Measurements from ENCODE around the gene PTPDC1. TPM values are rescaled to one million over a fixed set of nuclear protein-coding genes. Genes with fewer than 3 reads are reported as not detected.
A peak's percentile ranks its signal among the peaks of the same experiment; 100 is the strongest.
"Not testable (repeated sequence)": the region's sequence is repeated elsewhere in the genome, so short reads cannot be mapped to it uniquely, and the experiment has no call there.

PTPDC1 gene
- total RNA-seq, 2 experiments from 2014 or later: 6.3 to 7.2 TPM

GRCh38 chr9:94101162-94101853, 17.0 kb downstream of the PTPDC1 start:
- Mint-ChIP-seq H3K36me3 (peaks cover 4% of the 10 kb centered on the region), H3K4me3 (no peak overlapping the region), H3K27me3 (no peaks in the 10 kb centered on the region), H3K4me1 (peaks cover 9% of the 10 kb centered on the region), H3K27ac (no peak overlapping the region), H3K9me3 (no peaks in the 10 kb centered on the region)
- DNase-seq (no peak), ATAC-seq (ENCODE audit: low read depth) (no peak)
- POLR2A ChIA-PET: no interaction called here

- POLR2A ChIA-PET: no interaction called here
- Mint-ChIP-seq H3K4me3 (no peak overlapping the region), H3K9me3 (no peaks in the 10 kb centered on the region), H3K27ac (no peak overlapping the region), H3K27me3 (no peaks in the 10 kb centered on the region), H3K36me3 (peaks cover 5% of the 10 kb centered on the region), H3K4me1 (peaks cover 5% of the 10 kb centered on the region)
- DNase-seq (no peak), ATAC-seq (ENCODE audit: low read depth) (no peak)
Observed at GRCh38 chr9:94108584-94108983, 24.3 kb downstream of the PTPDC1 start.

- POLR2A ChIA-PET: no interaction called here
- peaks cover 2% of the 10 kb centered on the region for H3K36me3 Mint-ChIP-seq
- DNase-seq (no peak), ATAC-seq (ENCODE audit: low read depth) (no peak)
- H3K27me3 Mint-ChIP-seq: no peaks in the 10 kb centered on the region
- no peak overlapping the region for H3K27ac Mint-ChIP-seq
- H3K4me1 Mint-ChIP-seq: peaks cover 5% of the 10 kb centered on the region
- no peaks in the 10 kb centered on the region for H3K9me3 Mint-ChIP-seq
- H3K4me3 Mint-ChIP-seq: no peak overlapping the region
Observed at GRCh38 chr9:94110821-94111252, 26.6 kb downstream of the PTPDC1 start.

GRCh38 chr9:94111446-94111845, 27.2 kb downstream of the PTPDC1 start:
- H3K4me1 Mint-ChIP-seq: peaks cover 5% of the 10 kb centered on the region
- H3K27ac Mint-ChIP-seq: no peak overlapping the region
- no peak overlapping the region for H3K4me3 Mint-ChIP-seq
- H3K36me3 Mint-ChIP-seq: peaks cover 2% of the 10 kb centered on the region
- DNase-seq (no peak), ATAC-seq (ENCODE audit: low read depth) (no peak)
- POLR2A ChIA-PET: no interaction called here
- no peaks in the 10 kb centered on the region for H3K27me3 Mint-ChIP-seq
- H3K9me3 Mint-ChIP-seq: no peaks in the 10 kb centered on the region

GRCh38 chr9:94112716-94113465, 28.6 kb downstream of the PTPDC1 start:
- no peaks in the 10 kb centered on the region for H3K27me3 Mint-ChIP-seq
- peak overlapping the region; percentile 30 for H3K27ac Mint-ChIP-seq
- ATAC-seq (ENCODE audit: low read depth) (no peak), DNase-seq (no peak)
- no peaks in the 10 kb centered on the region for H3K9me3 Mint-ChIP-seq
- H3K36me3 Mint-ChIP-seq: peaks cover 2% of the 10 kb centered on the region
- peaks cover 5% of the 10 kb centered on the region for H3K4me1 Mint-ChIP-seq
- POLR2A ChIA-PET: no interaction called here
- H3K4me3 Mint-ChIP-seq: peak overlapping the region; percentile 35

- DNase-seq; H3K4me3 Mint-ChIP-seq; ATAC-seq (ENCODE audit: low read depth); H3K27ac Mint-ChIP-seq; H3K9me3 Mint-ChIP-seq; POLR2A ChIA-PET; H3K27me3 Mint-ChIP-seq; H3K4me1 Mint-ChIP-seq; H3K36me3 Mint-ChIP-seq: not testable (repeated sequence)
Observed at GRCh38 chr9:94120088-94120487, 35.8 kb downstream of the PTPDC1 start.

- POLR2A ChIA-PET: no interaction called here
- DNase-seq (no peak), ATAC-seq (ENCODE audit: low read depth) (no peak)
- Mint-ChIP-seq H3K27me3 (no peaks in the 10 kb centered on the region), H3K9me3 (peaks cover 4% of the 10 kb centered on the region), H3K36me3 (peaks cover 6% of the 10 kb centered on the region), H3K4me3 (no peak overlapping the region), H3K4me1 (no peaks in the 10 kb centered on the region), H3K27ac (no peak overlapping the region)
Observed at GRCh38 chr9:94120854-94121376, 36.7 kb downstream of the PTPDC1 start.

GRCh38 chr9:94126844-94127243, 42.6 kb downstream of the PTPDC1 start:
- Mint-ChIP-seq H3K9me3 (peaks cover 19% of the 10 kb centered on the region), H3K4me1 (no peaks in the 10 kb centered on the region), H3K36me3 (peaks cover 12% of the 10 kb centered on the region), H3K27ac (no peak overlapping the region), H3K4me3 (no peak overlapping the region), H3K27me3 (no peaks in the 10 kb centered on the region)
- no peak for ATAC-seq (ENCODE audit: low read depth)
- DNase-seq: no peak
- POLR2A ChIA-PET: no interaction called here

GRCh38 chr9:94127806-94128205, 43.5 kb downstream of the PTPDC1 start:
- ATAC-seq (ENCODE audit: low read depth): no peak
- POLR2A ChIA-PET: no interaction called here
- H3K36me3 Mint-ChIP-seq: peaks cover 12% of the 10 kb centered on the region
- H3K9me3 Mint-ChIP-seq: peaks cover 20% of the 10 kb centered on the region
- H3K27ac Mint-ChIP-seq: no peak overlapping the region
- H3K4me3 Mint-ChIP-seq: no peak overlapping the region
- H3K4me1 Mint-ChIP-seq: no peaks in the 10 kb centered on the region
- DNase-seq: no peak
- H3K27me3 Mint-ChIP-seq: no peaks in the 10 kb centered on the region

- no peaks in the 10 kb centered on the region for H3K27me3 Mint-ChIP-seq
Observed at GRCh38 chr9:94128580-94128979, 44.3 kb downstream of the PTPDC1 start.

GRCh38 chr9:94134629-94135028, 50.4 kb downstream of the PTPDC1 start:
- Mint-ChIP-seq H3K36me3 (peaks cover 2% of the 10 kb centered on the region), H3K4me1 (peaks cover 7% of the 10 kb centered on the region), H3K27me3 (no peaks in the 10 kb centered on the region), H3K4me3 (no peak overlapping the region), H3K27ac (no peak overlapping the region), H3K9me3 (peaks cover 6% of the 10 kb centered on the region)
- DNase-seq (no peak), ATAC-seq (ENCODE audit: low read depth) (no peak)
- POLR2A ChIA-PET: no interaction called here

More at GRCh38 chr9:94128580-94128979, 44.3 kb downstream of the PTPDC1 start:
- Mint-ChIP-seq H3K36me3 (peaks cover 10% of the 10 kb centered on the region), H3K9me3 (peaks cover 20% of the 10 kb centered on the region), H3K27ac (no peak overlapping the region), H3K4me3 (no peak overlapping the region), H3K4me1 (no peaks in the 10 kb centered on the region)
- ATAC-seq (ENCODE audit: low read depth): no peak
- POLR2A ChIA-PET: no interaction called here
- DNase-seq: no peak

GRCh38 chr9:94135222-94135621, 51.0 kb downstream of the PTPDC1 start:
- POLR2A ChIA-PET: no interaction called here
- no peak overlapping the region for H3K27ac Mint-ChIP-seq
- H3K9me3 Mint-ChIP-seq: peaks cover 6% of the 10 kb centered on the region

GRCh38 chr9:94139672-94140417, 55.6 kb downstream of the PTPDC1 start:
- H3K27me3 Mint-ChIP-seq: peaks cover 2% of the 10 kb centered on the region
- peaks cover 1% of the 10 kb centered on the region for H3K9me3 Mint-ChIP-seq
- POLR2A ChIA-PET: interaction anchor here (0.6 kb wide), 1 partner anchor 44 kb away, joined by 4 read pairs; no protein-coding TSS in a partner anchor
- peaks cover 5% of the 10 kb centered on the region for H3K4me1 Mint-ChIP-seq
- H3K36me3 Mint-ChIP-seq: no peaks in the 10 kb centered on the region
- no peak overlapping the region for H3K27ac Mint-ChIP-seq
- no peak for DNase-seq
- H3K4me3 Mint-ChIP-seq: no peak overlapping the region
- no peak for ATAC-seq (ENCODE audit: low read depth)

More at GRCh38 chr9:94135222-94135621, 51.0 kb downstream of the PTPDC1 start:
- Mint-ChIP-seq H3K36me3 (peaks cover 2% of the 10 kb centered on the region), H3K27me3 (no peaks in the 10 kb centered on the region), H3K4me3 (no peak overlapping the region), H3K4me1 (peaks cover 7% of the 10 kb centered on the region)
- ATAC-seq (ENCODE audit: low read depth) (no peak), DNase-seq (no peak)
